ENCODE data around the gene TTLL5. TPM values are rescaled to one million over a fixed set of nuclear protein-coding genes. Genes with fewer than 3 reads are reported as not detected.

TTLL5 gene
- polyA plus RNA-seq, 2 of the 4 experiments (the other 2 are of a cell fraction), result 18.8 to 23.7 TPM

- ATAC-seq, result no peak
- Histone ChIP-seq H3K4me2 (peak overlapping the region; percentile 88), H3K9me3 (no peaks in the 10 kb centered on the region), H3K4me3 (peak overlapping the region; percentile 78), H3K4me1 (peaks cover 21% of the 10 kb centered on the region; the same call in 2 of the 3 replicates), H3K27ac (peak overlapping the region; percentile 75 to 95; a peak in 4 of 6 replicates)
- CTCF ChIA-PET, result interaction anchor here (0.6 to 14.3 kb wide), 6 partner anchors 18 to 1297 kb away, joined by 3 to 448 read pairs (median 3); no protein-coding TSS in a partner anchor
- no peak for FAIRE-seq
- TF ChIP-seq NPAS2 (CRISPR knock-in tag; IDR thresholded peaks at IDR 0.05; ENCODE audit: borderline replicate concordance) (no peak), MAX (IDR thresholded peaks at IDR 0.05) (no peak), FOSB (CRISPR knock-in tag; IDR thresholded peaks at IDR 0.05) (no peak), RAD21 (conservative IDR thresholded peaks at IDR 0.05 in 1 of 2, IDR thresholded peaks at IDR 0.05 in 1 of 2) (no peak), HOXA7 (CRISPR knock-in tag; IDR thresholded peaks at IDR 0.05) (no peak), CHD2 (IDR thresholded peaks at IDR 0.05; ENCODE audit: low read length, partially characterized antibody) (no peak), HDAC2 (IDR thresholded peaks at IDR 0.05) (no peak), KDM1A (IDR thresholded peaks at IDR 0.05; ENCODE audit: low read depth) (no peak), RARB (CRISPR knock-in tag; IDR thresholded peaks at IDR 0.05) (no peak)
- TF ChIP-seq, protein P1, sequence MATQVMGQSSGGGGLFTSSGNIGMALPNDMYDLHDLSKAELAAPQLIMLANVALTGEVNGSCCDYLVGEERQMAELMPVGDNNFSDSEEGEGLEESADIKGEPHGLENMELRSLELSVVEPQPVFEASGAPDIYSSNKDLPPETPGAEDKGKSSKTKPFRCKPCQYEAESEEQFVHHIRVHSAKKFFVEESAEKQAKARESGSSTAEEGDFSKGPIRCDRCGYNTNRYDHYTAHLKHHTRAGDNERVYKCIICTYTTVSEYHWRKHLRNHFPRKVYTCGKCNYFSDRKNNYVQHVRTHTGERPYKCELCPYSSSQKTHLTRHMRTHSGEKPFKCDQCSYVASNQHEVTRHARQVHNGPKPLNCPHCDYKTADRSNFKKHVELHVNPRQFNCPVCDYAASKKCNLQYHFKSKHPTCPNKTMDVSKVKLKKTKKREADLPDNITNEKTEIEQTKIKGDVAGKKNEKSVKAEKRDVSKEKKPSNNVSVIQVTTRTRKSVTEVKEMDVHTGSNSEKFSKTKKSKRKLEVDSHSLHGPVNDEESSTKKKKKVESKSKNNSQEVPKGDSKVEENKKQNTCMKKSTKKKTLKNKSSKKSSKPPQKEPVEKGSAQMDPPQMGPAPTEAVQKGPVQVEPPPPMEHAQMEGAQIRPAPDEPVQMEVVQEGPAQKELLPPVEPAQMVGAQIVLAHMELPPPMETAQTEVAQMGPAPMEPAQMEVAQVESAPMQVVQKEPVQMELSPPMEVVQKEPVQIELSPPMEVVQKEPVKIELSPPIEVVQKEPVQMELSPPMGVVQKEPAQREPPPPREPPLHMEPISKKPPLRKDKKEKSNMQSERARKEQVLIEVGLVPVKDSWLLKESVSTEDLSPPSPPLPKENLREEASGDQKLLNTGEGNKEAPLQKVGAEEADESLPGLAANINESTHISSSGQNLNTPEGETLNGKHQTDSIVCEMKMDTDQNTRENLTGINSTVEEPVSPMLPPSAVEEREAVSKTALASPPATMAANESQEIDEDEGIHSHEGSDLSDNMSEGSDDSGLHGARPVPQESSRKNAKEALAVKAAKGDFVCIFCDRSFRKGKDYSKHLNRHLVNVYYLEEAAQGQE (IDR thresholded peaks at IDR 0.05), result no peak
- TF ChIP-seq, protein P2, sequence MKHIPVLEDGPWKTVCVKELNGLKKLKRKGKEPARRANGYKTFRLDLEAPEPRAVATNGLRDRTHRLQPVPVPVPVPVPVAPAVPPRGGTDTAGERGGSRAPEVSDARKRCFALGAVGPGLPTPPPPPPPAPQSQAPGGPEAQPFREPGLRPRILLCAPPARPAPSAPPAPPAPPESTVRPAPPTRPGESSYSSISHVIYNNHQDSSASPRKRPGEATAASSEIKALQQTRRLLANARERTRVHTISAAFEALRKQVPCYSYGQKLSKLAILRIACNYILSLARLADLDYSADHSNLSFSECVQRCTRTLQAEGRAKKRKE (CRISPR knock-in tag; IDR thresholded peaks at IDR 0.05; ENCODE audit: low read depth), result no peak
- no peak for DNase-seq (ENCODE audit: low read depth in 1 of 2, low spot score in 1 of 2)
- 38% methylated on average over 6 of the region's 6 CpGs for WGBS (ENCODE audit: missing lambda C conversion rate)
- POLR2A ChIA-PET, result no interaction called here
These were observed 325.4 kb downstream of the TTLL5 start for GRCh38 chr14:75986439-75986765.

DNA sequence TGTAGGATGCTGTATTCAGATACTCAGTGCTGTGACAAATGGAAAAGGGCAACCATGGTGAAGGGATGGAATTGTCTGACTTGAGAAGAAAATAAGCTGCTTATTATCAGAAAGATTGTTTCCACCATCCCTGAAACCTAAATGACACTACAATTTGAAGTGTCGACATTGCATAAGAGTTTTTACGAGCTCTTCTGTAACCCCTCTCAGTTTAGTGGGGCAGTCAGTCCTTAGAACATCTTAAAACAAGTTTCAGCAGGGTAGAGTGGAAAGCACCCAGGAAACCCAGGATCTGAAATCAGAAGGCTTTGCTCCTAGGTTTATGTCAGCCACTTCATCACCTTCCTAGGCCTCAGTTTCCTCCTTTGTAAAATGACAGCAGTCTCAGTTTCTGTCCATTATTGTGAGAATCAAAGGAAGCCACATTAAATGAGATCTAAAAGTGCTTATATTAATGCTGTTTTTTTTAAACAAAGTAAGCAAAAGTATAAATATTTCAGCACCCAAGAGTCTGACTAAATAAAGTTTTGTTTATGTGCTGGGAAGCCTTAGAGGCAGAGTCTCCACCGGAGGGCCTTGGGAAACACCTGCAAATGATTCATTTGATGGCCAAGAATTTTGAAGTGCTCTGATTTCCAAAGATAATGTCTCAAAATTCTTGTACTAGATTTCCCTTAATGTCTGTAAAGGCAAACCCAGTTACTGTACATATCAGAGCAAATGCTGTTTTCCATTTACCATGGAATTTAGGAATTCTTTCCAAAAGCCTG, 326.3 kb downstream of the TTLL5 start:
- 82% methylated on average over 3 of the region's 3 CpGs for WGBS (ENCODE audit: missing lambda C conversion rate)
- H3K4me1 ChIP-seq, result peaks cover 17% of the 10 kb centered on the region; the same call in 2 of the 3 replicates
- no peak for TF ChIP-seq NPAS2 (CRISPR knock-in tag; IDR thresholded peaks at IDR 0.05; ENCODE audit: borderline replicate concordance)
- ATAC-seq (no peak), DNase-seq (ENCODE audit: low read depth in 1 of 2, low spot score in 1 of 2) (no peak), FAIRE-seq (no peak)
- CTCF ChIA-PET, result interaction anchor here (1.3 to 5.0 kb wide), 2 partner anchors 276 to 278 kb away, joined by 4 to 22 read pairs; no protein-coding TSS in a partner anchor
- H3K27ac ChIP-seq, result no peak overlapping the region
- POLR2A ChIA-PET, result no interaction called here
- no peaks in the 10 kb centered on the region for H3K9me3 ChIP-seq
- H3K4me2 ChIP-seq, result no peak overlapping the region
- H3K4me3 ChIP-seq, result no peak overlapping the region

DNA sequence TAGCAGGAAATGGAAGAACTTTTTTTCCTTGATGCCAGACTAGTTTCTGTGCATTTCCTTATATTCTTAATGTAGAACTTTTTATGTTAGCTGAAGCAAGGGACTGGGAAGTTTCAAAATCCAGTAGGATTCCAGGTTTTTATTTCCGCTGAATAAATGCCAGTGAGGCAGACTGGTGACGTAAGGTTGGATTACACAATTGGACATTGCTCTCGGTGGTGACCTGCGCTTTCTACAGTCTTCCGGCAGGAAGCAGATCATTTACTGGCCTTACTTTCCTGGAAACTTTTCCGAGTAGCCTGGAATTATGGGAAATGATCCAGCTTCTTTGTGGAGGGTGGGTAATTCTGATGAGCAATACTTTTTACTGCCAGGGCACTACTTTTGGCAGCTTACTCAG, 328.1 kb downstream of the TTLL5 start:
- H3K9me3 ChIP-seq, result no peaks in the 10 kb centered on the region
- ATAC-seq (no peak), FAIRE-seq (no peak), DNase-seq (ENCODE audit: low read depth in 1 of 2, low spot score in 1 of 2) (peak in 1 of 2 experiments; percentile 28)
- ChIA-PET CTCF (interaction anchor here (2.6 to 5.0 kb wide), 2 partner anchors 10 to 277 kb away, joined by 9 to 22 read pairs; no protein-coding TSS in a partner anchor), POLR2A (no interaction called here)
- H3K4me2 ChIP-seq, result 0 out of 3 replicates have a peak overlapping the region, but pooled peaks have one; percentile 9
- H3K27ac ChIP-seq, result no peak overlapping the region
- TF ChIP-seq E2F6 (IDR thresholded peaks at IDR 0.05; ENCODE audit: borderline replicate concordance, low read depth) (no peak), CEBPB (IDR thresholded peaks at IDR 0.05) (0 out of 4 replicates have a peak, but pooled peaks have one; percentile 12 to 47)
- H3K4me1 ChIP-seq, result peaks cover 13% of the 10 kb centered on the region; the same call in 2 of the 3 replicates
- no peak overlapping the region for H3K4me3 ChIP-seq
- WGBS (ENCODE audit: missing lambda C conversion rate), result 61% methylated on average over 6 of the region's 6 CpGs

Measured in A549 (cell line).